Measurements from ENCODE around the gene PPT1. TPM values are rescaled to one million over a fixed set of nuclear protein-coding genes. Genes with fewer than 3 reads are reported as not detected.

PPT1 gene
- total and polyA plus RNA-seq, 2 donors (not counting 3 experiments of a cell fraction or from before 2014, with no cell fraction given), result 58.0 to 131 TPM

GRCh38 chr1:40120128-40120527 is 23.1 kb upstream of the PPT1 start:
- no TSS peak for BruUV-seq (replicated peaks)
- POLR2A ChIA-PET, result no interaction called here
- Histone ChIP-seq H3K4me1 (ENCODE audit: control insufficient read depth, extremely low read depth, insufficient read depth, low read length) (no peaks in the 10 kb centered on the region), H3K9ac (replicated peaks; ENCODE audit: extremely low read depth, insufficient read depth, low read length) (no peak overlapping the region), H2AFZ (ENCODE audit: low read depth, low read length) (no peak overlapping the region), H3K9me3 (replicated peaks; ENCODE audit: control insufficient read depth, insufficient read depth, low read length) (no peaks in the 10 kb centered on the region), H3K4me2 (ENCODE audit: insufficient read depth, low read length) (no peak overlapping the region), H3K4me3 (replicated peaks in 1 of 3; ENCODE audit: insufficient read depth in 1 of 3, low read depth in 1 of 3, low read length in 3 of 3) (no peak overlapping the region), H3K27ac (ENCODE audit: insufficient read depth, low read depth, low read length) (no peak overlapping the region), H3K27me3 (ENCODE audit: control insufficient read depth in 2 of 2, insufficient read depth in 2 of 2, low read length in 2 of 2) (peaks cover 14 to 15% of the 10 kb centered on the region in 2 experiments), H3K36me3 (ENCODE audit: control insufficient read depth in 2 of 2, extremely low read depth in 1 of 2, insufficient read depth in 2 of 2, low read length in 2 of 2) (no peaks in the 10 kb centered on the region), H4K20me1 (replicated peaks; ENCODE audit: control insufficient read depth, extremely low read depth, insufficient read depth, low read length) (no peaks in the 10 kb centered on the region), H3K9me1 (replicated peaks; ENCODE audit: control insufficient read depth, extremely low read depth, insufficient read depth, low read length) (no peaks in the 10 kb centered on the region), H3K79me2 (ENCODE audit: control insufficient read depth, insufficient read depth, low read length) (no peaks in the 10 kb centered on the region)
- TF ChIP-seq POLR2AphosphoS5 (IDR thresholded peaks at IDR 0.05; ENCODE audit: insufficient read depth, low read depth, low read length) (no peak), MYC (IDR thresholded peaks at IDR 0.05; ENCODE audit: low read depth, low read length) (no peak), EZH2 (IDR thresholded peaks at IDR 0.05; ENCODE audit: borderline replicate concordance, low read depth, low read length, severe bottlenecking) (no peak), JUN (IDR thresholded peaks at IDR 0.05; ENCODE audit: borderline replicate concordance, insufficient read depth, insufficient read length, low read depth) (no peak), FOS (IDR thresholded peaks at IDR 0.05; ENCODE audit: borderline replicate concordance, insufficient read depth, low read length) (no peak), GATA2 (IDR thresholded peaks at IDR 0.05; ENCODE audit: insufficient read depth, insufficient read length, low read depth, low read length) (no peak), POLR2A (IDR thresholded peaks at IDR 0.05; ENCODE audit: low read depth, low read length) (no peak), CTCF (IDR thresholded peaks at IDR 0.05; ENCODE audit: extremely low read depth in 1 of 2, insufficient read depth in 1 of 2, low read depth in 1 of 2, low read length in 2 of 2) (no peak)
- TF ChIP-seq, protein P1, sequence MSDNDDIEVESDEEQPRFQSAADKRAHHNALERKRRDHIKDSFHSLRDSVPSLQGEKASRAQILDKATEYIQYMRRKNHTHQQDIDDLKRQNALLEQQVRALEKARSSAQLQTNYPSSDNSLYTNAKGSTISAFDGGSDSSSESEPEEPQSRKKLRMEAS (IDR thresholded peaks at IDR 0.05; ENCODE audit: insufficient read depth, insufficient read length), result no peak
- CTCF ChIA-PET, result interaction anchor here (1.2 kb wide), 1 partner anchor 23 kb away, joined by 3 read pairs; no protein-coding TSS in a partner anchor
- no peak for DNase-seq (ENCODE audit: low read depth, low spot score)
- dilution Hi-C loops (cut with MboI; ENCODE audit: extremely low pct_ligation_motif_present, low sequenced_read_pairs), result no loop called here
- no peak for FAIRE-seq
- intact Hi-C loops (cut with micrococcal nuclease), result no loop called here

Measured in endothelial cell of umbilical vein (primary cell).